AG04449 (cell line): Measurements from ENCODE around the gene SMKR1.

ENCODE experiments used
- CTCF ChIA-PET: fragments of 350-600 bp; formaldehyde crosslinking; extraction: SDS; loops from one replicate; lab custom pipeline; 2021; ENCODE audit warnings: antibody characterized with exemption; lab: Yijun Ruan, JAX
- POLR2A ChIA-PET: fragments of 400-600, 350-600 bp; formaldehyde crosslinking; extraction: SDS; loops from one replicate; lab custom pipeline; 2020; ENCODE audit warnings: antibody characterized with exemption, inconsistent platforms; lab: Yijun Ruan, JAX
- DNase-seq: peaks from one replicate; pipeline ENCODE4 v3.0.0-alpha.2; 2010; ENCODE audit warnings: low read depth, low spot score
- H3K4me3 ChIP-seq: 2 replicates; pipeline ENCODE4 v1.5.1; 2011; ENCODE audit warnings: low read depth, mild to moderate bottlenecking, control low read depth, low read length
- TF ChIP-seq, protein P1 (sequence below): IDR thresholded peaks from one replicate; pipeline ENCODE4 v1.5.1; 2011; ENCODE audit warnings: mild to moderate bottlenecking, moderate library complexity, low read length, control low read depth, inconsistent platforms; ENCODE audit not compliant: insufficient read depth; ENCODE audit errors: missing control alignments

The SMKR1 gene

DNA sequence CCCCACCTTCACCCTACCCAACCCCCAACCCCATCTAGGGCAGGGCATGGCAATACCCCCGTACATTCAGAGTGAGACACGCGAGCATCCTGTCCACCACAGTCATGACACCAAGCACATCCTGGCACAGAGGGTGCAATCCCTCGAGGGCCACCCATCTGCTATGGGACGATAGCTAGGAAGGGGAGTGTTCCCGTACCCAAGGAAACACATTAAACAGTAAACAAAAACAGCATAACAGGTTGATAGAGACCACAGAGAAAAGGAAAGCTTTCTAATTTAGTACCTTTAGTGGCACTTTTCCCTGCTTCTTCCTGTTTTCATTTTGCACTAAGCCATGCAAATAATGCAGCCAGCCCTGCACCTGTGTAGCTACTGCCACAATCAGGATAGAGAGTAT lies 2.3 kb upstream of the SMKR1 start:
- CTCF ChIA-PET = no interaction called here
- TF ChIP-seq, protein P1, sequence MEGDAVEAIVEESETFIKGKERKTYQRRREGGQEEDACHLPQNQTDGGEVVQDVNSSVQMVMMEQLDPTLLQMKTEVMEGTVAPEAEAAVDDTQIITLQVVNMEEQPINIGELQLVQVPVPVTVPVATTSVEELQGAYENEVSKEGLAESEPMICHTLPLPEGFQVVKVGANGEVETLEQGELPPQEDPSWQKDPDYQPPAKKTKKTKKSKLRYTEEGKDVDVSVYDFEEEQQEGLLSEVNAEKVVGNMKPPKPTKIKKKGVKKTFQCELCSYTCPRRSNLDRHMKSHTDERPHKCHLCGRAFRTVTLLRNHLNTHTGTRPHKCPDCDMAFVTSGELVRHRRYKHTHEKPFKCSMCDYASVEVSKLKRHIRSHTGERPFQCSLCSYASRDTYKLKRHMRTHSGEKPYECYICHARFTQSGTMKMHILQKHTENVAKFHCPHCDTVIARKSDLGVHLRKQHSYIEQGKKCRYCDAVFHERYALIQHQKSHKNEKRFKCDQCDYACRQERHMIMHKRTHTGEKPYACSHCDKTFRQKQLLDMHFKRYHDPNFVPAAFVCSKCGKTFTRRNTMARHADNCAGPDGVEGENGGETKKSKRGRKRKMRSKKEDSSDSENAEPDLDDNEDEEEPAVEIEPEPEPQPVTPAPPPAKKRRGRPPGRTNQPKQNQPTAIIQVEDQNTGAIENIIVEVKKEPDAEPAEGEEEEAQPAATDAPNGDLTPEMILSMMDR = no peak
- POLR2A ChIA-PET = no interaction called here
- no peak overlapping the region for H3K4me3 ChIP-seq
- no peak for DNase-seq

DNA sequence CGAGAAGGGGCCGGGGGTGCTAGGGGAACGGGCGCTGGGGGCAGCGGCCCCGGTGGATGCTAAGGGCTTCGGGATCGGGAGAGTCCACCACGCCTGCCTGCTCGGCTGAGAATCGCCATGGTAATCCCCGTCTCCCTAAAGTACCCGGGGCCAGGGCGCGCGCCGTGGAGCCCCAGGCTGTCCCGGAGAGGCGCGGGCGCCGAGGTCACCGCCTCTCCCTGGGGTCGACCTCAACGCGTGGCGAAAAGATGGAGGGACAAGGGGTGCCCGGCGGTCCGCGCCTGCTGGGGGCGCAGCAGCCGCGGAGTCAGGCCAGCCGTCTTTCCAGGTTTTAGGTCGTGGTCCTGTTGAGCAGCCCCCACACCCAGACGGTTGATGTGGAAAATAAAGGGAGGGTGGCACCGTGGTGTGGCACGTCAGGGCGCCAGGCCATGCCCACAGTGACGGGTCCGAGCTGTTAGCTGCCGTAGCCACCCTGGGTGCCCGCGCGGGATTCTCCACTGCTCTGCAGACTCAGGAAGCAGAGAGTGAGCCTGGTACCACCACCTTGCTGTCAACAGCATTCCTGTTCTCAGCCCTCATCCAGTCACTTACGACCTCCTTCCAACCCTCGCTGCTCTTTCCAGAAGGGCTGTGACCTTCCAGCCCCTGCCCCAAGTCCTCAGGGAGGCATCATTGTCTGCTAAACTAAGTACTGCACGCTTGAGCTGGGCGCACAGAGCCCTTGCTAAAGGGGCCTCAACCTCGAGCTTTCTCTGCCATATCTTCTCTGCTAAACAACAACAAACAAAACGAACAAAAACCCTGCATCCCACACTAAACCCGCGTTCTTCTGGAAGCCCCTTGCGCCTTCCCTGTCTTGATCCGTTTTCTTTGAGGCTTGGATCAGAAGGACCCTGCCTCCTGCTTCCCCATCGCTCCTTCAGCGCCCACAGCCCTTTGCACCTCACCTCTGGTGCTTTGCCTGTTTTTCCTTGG lies 666 bp downstream of the SMKR1 start:
- ChIA-PET POLR2A (no interaction called here), CTCF (interaction anchor here (1.0 kb wide), 1 partner anchor 118 kb away, joined by 3 read pairs; no protein-coding TSS in a partner anchor)
- TF ChIP-seq, protein P1 = peak; percentile 12
- H3K4me3 ChIP-seq = peak overlapping the region; percentile 54
- DNase-seq = no peak

DNA sequence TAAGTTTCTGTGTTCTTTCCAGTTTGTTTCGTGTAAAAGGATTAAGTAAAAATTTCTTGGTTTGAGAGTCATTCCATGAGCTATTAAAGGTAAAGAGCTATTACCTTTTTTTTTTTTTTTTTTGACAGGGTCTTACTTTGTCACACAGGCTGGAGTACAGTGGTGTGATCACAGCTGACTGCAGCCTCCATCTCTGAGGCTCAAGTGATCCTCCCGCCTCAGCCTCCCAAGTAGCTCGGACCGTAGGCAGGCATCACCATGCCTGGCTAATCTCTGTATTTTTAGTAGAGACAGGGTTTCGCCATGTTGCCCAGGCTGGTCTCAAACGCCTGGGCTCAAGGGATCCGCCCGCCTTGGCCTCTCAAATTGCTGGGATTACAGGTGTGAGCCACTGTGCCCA lies 1.4 kb downstream of the SMKR1 start:
- TF ChIP-seq, protein P1 = no peak
- no peak for DNase-seq
- ChIA-PET CTCF (interaction anchor here (1.0 kb wide), 1 partner anchor 117 kb away, joined by 3 read pairs; no protein-coding TSS in a partner anchor), POLR2A (no interaction called here)
- no peak overlapping the region for H3K4me3 ChIP-seq

DNA sequence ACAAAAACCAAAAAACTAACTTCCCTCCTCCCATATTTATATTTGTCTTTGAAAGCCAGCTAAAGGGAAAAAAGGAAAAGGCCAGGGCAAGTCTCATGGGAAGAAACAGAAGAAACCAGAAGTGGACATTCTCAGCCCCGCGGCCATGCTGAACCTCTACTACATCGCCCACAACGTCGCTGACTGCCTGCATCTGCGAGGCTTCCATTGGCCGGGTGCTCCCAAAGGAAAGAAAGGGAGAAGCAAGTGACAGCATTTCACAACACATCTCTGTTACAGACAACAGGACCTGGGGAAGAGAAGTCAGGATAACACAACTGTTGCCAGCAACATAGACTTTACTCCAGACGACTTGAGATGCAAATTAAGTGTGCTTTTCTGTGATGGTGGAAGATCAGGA lies 9.9 kb downstream of the SMKR1 start:
- no peak for DNase-seq
- ChIA-PET CTCF (no interaction called here), POLR2A (no interaction called here)
- TF ChIP-seq, protein P1 = no peak
- H3K4me3 ChIP-seq = no peak overlapping the region

DNA sequence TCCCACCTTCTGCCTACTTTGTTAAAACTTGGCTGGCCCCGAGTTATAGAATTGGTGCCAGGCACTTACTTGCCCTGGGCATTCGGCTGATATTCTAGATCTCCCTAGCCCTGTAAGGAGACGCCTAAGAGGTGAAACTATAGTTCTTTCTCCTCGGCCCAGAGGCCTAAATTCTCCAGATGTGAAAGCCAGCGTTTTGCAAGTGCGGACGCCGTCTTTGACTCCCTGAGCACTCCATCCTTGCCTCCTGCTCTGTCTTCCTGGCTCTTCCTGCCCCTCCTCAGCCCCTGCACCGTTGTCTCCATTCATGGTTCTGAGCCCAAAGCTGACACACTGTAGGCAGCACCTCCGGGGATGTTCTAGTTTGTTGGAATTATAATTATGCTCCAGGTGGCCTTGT lies 11.2 kb downstream of the SMKR1 start:
- DNase-seq = no peak
- TF ChIP-seq, protein P1 = no peak
- ChIA-PET POLR2A (no interaction called here), CTCF (no interaction called here)
- H3K4me3 ChIP-seq = no peak overlapping the region

DNA sequence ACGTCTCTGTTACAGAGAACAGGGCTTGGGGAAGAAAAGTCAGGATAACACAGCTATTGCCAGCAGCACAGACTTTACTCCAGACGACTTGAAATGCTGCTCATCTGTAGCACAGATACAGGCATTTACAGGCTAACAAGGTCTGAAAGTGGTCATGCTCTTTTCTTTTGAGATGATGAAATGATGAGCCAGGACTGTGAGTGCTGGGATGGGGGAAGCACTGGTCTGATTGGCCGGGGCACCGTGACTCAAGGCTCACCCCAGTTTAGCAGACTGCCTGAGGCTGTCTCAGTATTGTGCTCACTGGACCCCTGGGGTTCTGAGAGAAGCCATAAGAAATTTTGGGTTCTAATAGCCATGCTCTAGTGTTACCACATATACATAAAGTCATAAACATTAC lies 12.4 kb downstream of the SMKR1 start:
- CTCF ChIA-PET = interaction anchor here (1.2 kb wide), 1 partner anchor 311 kb away, joined by 3 read pairs; no protein-coding TSS in a partner anchor

More for the DNA sequence above, 12.4 kb downstream of the SMKR1 start:
- POLR2A ChIA-PET = no interaction called here
- no peak for DNase-seq
- TF ChIP-seq, protein P1 = no peak
- no peak overlapping the region for H3K4me3 ChIP-seq
